Stimulated activated CD8-positive, alpha-beta memory T cell treated with anti-CD3 and anti-CD28 coated beads, Interleukin-4, amount 100 ng/mL, for 1 hour (primary cell): ENCODE measurements around the gene RRP1.
"Not testable (repeated sequence)": the region's sequence is repeated elsewhere in the genome, so short reads cannot be mapped to it uniquely, and the experiment has no call there.

Experiments
- DNase-seq, 2 donors: peaks; one replicate each; pipeline ENCODE4 v3.0.0-alpha.2; 2020; ENCODE audit warnings: low read depth in 2 of 2, low spot score in 1 of 2

Gene RRP1

DNA sequence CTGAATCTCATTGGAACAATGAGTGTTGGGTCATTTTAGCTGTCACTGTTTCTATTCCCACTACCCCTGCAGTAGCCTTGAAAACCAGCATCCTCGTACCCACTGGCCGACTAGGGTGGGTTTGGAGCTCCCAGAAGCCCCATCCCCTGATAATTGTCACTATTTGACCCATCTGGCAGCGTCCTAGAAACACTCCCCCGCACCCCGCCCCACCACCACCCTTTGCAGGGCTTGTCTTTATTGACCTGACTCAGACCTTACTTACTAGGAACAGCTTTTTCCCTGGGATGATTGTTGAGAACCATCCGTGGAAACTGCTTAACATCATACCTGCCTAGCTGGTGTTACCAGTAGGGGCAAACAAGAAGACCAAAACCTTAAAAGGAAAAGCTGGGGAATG lies 47.2 kb downstream of the RRP1 start:
- no peak for DNase-seq

DNA sequence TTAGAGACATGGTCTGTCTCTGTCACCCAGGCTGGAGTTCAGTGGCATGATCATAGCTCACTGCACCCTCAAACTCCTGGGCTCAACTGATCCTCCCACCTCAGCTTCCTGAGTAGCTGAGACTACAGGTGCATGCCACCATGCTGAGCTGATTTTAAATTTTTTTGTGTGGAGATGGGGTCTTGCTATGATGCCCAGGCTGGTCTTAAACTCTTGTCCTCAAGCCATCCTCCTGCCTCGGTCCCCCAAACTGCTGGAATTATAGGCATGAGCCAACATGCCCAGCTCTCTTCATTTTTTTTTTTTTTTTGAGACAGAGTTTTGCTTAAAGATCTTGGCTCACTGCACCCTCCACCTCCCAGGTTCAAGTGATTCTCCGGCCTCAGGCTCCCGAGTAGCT lies 50.9 kb downstream of the RRP1 start:
- no peak for DNase-seq

DNA sequence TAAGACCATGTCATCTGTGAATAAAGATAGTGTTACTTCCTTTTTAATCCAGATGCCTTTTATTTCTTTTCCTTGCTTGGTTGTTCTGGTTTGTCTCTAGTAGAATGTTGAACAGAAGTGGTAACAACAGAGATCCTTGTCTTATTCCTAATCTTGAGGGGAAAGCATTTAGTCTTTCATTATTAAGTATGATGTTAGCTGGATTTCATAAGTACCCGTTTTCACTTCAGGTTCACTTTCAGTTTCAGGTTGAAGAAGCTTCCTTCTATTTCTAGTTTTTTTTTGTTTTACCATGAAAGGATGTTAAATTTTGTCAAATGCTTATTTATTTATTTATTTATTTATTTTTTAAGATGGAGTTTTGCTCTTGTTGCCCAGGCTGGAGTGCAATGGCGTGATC lies 53.4 kb downstream of the RRP1 start:
- DNase-seq = no peak

DNA sequence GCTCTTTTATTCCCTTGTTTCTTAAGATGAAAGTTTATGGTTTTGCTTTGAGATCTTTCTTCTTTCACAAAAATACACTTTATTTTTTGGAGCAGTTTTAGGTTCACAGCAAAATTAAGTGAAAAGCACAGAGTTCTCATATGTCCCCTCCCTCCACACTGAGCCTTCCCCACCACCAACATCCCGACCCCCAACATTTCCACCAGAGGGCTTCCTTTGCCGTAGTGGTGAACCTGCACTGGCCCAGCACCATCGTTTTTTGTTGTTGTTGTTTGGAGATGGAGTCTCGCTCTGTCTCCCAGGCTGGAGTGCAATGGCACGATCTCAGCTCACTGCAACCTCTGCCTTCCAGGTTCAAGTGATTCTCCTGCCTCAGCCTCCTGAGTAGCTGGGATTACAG lies 55.5 kb downstream of the RRP1 start:
- not testable (repeated sequence) for DNase-seq

DNA sequence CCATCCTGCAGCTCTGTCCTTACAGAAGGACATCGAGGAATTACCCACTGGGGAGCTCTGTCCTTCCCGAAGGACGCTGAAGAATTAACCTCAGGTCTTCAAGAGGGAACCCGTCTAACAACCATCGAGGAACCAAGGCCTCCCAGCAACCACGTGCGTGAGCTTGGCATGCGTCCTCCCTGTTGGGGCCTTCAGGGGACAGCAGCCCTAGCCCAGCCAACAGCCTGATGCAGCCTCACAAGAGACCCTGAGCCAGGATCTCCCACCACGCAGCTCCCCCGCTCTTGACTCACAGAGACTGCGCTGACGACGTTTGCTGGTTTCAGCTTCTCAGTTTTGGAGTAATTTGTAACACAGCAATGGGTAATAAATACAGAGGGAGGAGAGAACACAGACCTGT lies 56.0 kb downstream of the RRP1 start:
- no peak for DNase-seq

DNA sequence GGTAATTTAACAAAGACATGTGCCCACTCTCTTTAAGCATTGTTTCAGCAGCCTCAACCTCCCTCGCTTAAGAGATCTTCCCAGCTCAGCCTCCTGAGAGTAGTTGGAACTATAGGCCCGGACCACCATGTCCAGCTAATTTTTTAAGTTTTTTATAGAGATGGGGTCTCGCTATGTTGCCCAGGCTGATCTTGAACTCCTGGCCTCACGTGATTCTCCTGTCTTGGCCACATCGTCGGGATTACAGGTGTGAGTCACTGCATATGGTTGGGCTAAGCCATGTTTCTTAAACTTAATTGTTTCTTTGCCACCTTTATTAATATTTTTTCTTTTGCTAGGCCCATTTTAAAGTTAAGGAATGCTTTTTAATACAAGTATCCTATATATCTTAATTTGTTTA lies 57.1 kb downstream of the RRP1 start:
- DNase-seq = no peak

DNA sequence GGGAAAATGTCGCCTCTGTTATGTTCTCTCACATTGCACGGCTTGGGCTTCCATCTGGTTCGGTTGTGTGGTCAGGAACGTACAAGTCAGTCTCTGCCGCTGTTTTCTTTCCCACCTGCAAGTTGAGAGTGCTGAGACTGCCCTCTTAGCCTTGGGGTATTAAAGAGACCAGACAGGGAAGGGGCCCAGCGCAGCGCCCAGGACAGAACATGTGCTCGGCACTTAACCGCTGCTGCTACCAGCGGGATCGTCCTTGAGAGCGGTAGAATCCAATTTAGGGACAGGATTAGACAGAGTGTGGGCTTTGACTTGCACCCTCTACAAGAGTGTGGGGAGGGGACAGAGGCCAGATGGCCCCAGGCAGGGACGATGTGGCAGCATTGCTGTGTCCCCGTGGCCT lies 57.9 kb downstream of the RRP1 start:
- DNase-seq = no peak

DNA sequence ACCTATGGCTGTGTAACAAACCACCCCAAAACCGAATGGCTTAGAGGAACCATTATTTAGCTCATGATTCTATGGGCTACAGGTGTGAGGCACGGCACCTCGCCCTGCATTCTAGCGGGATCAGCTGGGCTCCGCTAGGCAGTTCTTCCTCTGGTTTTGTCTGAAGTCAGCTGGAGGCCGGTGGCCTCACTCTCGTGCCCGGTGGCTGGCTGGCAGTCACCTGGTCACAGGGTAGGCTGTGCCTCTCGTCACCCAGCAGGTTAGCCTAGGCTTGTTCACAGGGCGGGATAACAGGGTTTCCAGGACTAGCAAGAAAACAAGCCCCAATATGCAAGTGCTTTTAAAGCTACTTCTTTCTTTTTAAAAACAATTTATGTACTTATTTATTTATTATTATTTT lies 59.4 kb downstream of the RRP1 start:
- no peak for DNase-seq

DNA sequence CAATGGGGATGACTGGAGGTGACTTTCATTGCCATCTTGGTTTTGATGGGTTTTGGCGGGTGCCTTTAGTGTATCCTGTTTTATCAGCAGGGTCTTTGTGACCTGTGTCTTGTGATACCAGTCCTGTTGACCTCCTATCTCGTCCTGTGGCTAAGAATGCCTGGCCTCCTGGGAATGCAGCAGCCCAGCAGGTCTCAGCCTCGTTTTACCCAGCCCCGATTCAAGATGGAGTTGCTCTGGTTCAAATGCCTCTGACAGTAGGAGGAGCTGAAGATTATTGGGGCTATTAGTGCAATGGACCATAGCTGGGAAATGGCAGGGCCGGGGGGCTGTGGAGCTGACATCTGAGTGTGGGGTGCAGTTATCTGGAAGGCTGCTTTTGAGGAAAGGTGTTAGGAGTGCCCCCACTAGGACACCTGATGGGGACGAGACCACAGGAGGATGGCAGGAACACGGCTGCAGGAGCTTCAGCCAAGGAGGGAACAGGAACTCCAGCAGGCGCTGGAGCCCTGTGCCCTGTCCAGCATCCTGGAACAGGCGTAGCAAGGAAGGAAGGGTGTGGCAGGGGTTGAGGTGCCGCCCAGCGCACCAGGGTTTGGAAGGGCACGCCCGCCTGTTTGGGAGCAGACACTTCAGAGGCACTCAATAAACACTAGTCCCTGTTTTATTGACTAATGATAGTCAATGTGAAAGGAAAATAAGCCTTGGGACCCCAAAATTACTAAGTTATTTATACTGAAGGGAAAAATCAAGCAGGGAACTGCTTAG lies 60.3 kb downstream of the RRP1 start:
- DNase-seq = no peak

DNA sequence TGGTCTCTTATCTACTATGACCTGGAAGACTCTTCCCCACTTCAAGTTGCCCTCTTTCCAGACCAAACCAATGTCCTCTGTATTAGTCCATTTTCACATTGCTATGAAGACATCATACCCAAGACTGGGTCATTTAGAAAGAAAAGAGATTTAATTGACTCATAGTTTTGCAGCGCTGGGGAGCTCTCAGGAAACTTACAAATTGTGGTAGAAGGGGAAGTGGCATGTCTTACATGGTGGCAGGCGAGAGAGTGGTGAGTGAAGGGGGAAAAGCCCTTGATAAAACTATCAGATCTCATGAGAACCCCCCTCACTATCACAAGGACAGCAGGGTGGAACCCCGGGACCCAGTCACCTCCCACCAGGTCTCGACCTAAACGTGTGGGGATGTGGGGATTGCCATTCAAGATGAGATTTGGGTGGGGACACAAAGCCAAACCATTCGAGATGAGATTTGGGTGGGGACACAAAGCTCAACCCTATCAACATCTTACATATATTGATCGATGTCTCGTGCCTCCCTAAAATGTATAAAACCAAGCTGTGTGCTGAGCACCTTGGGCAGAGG lies 61.4 kb downstream of the RRP1 start:
- no peak for DNase-seq

DNA sequence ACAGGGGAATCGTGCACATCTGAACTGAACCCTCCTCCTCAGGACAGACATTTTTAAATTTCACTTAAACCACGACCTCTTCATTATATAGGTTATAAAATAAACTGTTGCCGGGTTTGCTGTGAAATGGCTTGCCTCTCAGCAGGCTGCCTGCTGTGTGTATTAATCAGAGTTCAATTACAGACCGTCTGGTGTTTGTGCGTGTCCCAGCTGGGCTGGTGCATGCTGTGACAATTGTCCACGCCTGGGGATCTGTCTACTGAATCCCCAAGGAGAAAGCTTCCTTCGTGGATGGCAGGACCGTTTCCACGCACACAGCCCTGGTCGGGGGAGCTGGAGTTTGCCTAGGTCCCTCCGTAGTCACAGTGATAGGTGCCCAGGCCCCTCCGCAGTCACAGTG lies 62.2 kb downstream of the RRP1 start:
- no peak for DNase-seq

DNA sequence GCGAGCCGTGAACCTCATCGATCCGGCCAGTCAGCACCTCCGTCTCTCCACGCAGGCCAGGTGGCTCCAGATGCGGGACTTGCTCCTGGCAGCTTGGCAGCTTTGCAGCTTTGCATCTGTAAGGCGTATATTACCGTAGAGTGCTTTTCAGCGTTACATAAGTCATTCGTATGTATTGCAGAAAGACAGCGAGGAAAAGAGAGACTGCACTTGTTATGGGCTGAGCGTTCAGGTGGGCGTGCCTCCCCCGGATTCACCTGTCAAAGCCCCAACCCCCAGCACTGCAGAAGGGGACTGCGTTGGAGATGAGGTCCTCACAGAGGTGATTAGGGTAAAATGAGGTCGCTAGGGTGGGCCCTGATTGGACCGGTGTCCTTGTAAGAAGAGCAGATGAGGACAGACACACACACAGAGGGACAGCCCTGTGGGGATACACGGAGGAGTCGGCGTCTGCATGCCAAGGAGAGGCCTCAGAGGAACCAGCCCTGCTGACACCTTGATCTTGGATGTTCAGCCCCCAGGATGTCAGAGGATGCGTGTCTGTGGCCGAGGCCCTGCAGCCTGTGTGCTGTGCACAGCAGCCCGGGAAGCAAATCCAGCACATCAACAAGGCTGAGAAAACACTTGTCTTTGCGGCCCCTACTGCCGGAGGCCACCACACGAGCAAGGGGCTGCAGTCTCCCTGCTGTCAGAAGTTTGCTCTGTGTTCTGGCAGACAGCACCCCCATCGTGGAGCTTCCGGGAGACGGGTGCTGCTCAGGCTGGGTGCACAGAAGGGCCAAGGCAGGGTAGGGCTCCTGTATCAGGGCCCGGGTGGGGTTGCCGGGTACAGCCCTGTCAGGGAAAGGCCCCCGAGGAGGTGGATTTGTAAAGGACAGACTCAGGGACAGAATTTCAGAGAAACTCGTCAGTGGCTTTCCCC lies 64.7 kb downstream of the RRP1 start:
- DNase-seq = no peak
